SK-N-DZ (cell line): Measurements from ENCODE around the gene CEP112.
A peak's percentile ranks its signal among the peaks of the same experiment; 100 is the strongest.
"Not testable (repeated sequence)": the region's sequence is repeated elsewhere in the genome, so short reads cannot be mapped to it uniquely, and the experiment has no call there.

Experiments
- DNase-seq: peaks from one replicate; pipeline ENCODE4 v3.0.0-alpha.2; 2015; ENCODE audit warnings: low spot score

Gene CEP112

DNA sequence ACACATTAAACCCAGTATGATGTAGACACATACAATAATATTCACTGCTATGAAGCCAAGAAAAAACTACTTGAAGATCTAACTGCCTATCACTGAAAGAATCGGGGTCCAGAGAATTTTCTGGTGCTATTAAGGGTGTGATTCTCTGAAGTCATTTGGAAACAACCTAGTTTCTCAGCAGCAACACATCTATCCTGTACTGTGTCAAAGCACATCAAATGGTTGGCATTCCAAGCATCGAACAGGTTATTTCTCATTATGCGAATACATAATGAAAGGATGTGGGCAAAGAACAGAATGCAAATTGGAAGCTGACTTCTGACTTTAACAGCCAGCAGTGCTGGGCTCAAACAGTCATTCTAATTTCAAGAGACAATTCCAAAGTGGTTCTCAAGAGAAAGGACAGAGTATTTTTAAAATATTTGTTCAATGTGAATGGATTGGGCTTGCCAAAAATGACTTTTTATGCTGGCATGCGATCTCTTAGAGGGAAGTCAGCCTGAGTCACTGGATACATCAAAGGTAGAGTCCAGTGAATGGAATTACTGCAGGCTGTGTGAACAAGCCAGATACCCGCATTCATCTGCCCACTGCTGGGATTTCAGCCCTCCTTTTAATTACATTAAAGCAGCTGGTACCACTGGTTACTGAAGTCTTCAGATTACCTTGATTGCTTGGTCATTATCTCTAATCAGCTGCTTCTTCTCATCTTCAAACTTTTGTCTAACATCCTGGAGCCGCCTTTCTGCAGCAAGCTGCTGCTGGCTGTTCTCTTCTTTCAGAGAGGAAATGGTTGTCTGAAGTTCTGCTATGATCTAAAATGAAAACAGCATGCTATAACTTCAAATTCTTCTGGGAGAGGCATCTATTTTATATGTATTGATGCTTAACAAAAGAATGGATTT, 449.3 kb downstream of the CEP112 start:
- peak; percentile 16 for DNase-seq

- no peak for DNase-seq
Observed at GRCh38 chr17:65741710-65742109, 450.2 kb downstream of the CEP112 start.

- no peak for DNase-seq
Observed at GRCh38 chr17:65739034-65739433, 452.9 kb downstream of the CEP112 start.

DNA sequence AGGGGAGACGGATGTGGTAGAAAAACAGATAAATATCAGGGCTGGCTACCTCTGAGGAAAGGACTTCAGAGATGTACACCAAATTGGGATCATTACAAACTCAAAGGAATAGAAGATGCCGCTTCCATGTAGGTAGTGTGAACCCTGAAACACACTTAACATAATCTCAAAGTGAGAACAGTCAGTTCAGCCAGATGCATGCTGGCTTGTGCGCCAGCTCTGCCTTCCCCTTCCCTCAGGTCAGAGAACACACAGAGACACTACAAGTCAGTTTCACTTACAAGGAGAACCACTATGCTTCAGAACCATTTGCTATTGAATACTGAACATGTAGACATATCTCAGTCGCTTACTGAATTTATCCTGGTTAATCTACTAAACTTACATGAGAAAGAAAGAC, 454.5 kb downstream of the CEP112 start:
- no peak for DNase-seq

DNA sequence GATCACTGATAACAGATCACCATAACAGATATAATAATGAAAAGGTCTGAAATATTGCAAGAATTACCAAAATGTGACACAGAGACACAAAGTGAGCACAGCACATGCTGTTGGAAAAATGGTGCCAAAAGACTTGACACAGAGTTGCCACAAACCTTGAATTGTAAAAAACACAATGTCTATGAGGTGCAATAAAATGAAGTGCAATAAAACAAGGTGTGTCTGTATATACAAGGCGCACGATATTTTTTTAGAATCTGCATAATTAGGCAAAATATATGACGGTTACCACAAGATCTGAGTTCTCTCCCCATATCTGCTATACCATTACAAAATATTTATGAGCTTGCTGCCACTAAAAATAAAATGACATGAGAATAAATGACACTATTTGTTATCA, 458.6 kb downstream of the CEP112 start:
- DNase-seq: no peak

- DNase-seq: not testable (repeated sequence)
Observed at GRCh38 chr17:65732667-65733066, 459.3 kb downstream of the CEP112 start.

GRCh38 chr17:65730711-65731169, 461.2 kb downstream of the CEP112 start:
- no peak for DNase-seq

DNA sequence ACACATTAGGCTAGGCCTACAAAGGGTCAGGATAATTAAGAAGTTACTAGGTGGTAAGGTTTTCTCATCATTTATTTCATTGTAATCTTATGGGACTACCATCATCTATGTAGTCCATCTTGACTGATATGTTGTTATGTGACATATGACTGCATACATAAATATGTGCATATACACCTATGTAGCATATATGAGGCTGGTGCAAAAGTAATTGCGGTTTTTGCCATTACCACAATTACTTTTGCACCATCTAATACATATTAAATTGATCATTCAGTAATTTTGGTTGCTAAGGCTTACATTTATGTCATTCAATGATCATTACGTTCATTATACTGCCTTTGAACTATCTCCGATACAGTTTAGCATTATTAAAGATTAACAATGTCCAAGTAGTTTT, 462.7 kb downstream of the CEP112 start:
- DNase-seq: no peak

- DNase-seq: no peak
Observed at GRCh38 chr17:65727832-65728231, 464.1 kb downstream of the CEP112 start.

DNA sequence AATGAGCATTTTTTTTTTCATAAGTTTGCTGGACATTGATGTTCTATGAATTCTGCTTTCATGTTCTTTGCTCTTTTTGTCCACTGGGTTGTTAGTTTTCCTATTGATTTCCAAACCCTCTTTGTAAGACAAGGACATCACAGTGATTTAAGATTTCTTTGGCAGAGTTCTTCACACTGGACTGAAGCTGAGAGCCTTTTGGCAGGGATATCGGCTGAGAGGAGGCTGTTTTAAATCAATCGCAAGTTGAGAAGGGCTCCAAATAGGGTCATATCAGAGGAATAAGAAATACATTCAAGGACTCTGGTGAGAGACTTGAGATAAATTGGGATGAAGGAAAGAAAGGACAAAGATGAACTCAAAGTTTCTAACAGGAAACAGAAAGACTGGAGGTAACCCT, 464.7 kb downstream of the CEP112 start:
- no peak for DNase-seq

DNA sequence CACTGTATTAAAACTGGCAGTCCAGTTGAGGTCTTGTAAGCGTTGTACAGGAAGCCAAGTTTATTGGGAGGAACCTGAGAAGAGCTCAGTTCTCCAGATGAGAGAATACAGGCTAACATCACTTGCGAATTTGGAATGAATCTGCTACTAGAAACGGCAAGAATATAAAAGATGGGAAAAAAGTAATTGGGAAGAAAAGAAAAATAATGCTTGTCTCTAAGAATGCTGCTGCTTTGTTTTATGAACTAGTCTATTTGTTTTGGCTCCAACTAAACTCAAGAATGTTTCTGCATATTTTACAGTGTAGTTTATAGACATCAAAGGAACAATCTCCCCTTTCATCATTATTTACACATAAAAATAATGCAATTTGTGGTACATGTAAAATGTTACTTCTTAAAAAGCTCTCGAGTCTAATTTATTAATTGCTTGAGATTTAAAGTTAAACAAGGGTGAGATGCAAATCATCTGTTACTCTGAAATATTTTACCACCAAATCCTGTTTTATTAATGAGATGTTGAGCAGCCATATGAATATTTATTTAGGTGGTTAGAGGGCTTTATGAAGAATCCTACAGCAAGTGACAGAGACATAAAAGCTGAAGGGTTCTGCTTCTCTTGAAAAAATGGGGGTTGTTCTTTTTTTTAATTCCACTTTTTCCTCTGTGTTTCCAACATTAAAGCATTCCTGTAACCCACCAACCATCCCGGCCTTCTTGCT, 468.3 kb downstream of the CEP112 start:
- no peak for DNase-seq

- no peak for DNase-seq
Observed at GRCh38 chr17:65718601-65719000, 473.3 kb downstream of the CEP112 start.

- no peak for DNase-seq
Observed at GRCh38 chr17:65712383-65713267, 479.3 kb downstream of the CEP112 start.

DNA sequence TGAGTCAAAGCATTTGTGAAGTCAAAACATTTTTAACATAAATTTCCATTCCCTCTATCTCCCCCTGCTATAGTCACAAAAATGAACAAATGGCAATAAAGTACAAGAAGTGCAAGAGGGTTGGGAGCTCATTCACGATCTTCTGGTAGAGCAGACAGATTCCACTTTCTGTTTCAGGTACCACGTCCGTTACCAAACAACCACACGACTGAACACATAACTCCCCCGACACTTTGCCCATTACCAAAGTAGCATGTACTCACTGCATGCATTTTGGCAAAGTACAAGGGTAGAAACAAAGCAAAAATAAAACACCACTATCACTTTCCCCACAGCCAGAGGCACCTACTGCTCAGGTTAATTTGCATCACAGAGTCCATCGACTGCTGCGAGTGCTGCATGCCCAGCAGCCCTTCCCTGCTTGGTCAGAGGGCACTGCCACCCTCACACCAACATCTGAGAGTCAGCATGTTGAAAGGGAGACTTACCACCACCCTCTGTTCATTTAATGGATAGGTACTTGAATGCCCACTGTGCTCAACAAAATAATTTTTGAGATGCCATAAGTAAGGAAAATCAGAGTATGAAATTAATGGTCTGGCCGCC, 480.2 kb downstream of the CEP112 start:
- no peak for DNase-seq

DNA sequence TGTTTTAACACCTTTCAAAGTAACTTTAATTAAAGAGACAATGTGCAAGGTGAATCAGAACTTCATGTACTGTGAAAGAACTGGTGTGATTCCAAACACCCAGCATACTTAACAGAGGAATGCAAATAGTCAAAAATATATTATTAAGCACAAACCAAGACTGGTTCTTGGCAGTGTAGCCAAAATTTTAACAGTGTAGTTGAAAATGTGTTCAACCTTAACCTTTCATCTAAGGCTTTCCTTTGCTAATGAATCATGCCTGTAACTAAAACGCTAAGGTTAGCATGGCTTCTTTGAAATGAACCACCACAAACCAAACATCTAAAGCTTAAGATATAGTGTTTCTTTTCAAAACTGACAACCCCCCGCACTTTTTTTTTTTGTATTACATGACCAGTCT, 484.2 kb downstream of the CEP112 start:
- no peak for DNase-seq

- DNase-seq: no peak
Observed at GRCh38 chr17:65704731-65705130, 487.2 kb downstream of the CEP112 start.

DNA sequence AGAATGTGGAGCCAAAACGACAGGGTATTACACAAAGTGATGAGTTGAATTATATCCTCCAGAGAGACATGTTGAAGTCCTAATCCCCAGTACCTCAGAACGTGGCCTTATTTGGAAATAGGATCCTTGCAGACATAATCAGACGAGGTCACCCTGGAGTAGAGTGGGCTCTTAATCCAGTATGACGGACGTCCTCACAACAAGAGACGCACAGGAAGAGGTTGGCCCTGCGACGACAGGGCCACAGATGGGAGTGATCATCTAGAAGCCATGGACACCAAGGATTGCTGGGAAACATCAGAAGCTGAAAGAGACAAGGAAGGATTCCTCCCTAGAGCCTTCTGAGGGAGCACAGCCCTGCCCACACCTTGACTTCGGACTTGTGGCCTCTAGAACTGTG, 488.0 kb downstream of the CEP112 start:
- no peak for DNase-seq

- no peak for DNase-seq
Observed at GRCh38 chr17:65699459-65699858, 492.5 kb downstream of the CEP112 start.

- DNase-seq: no peak
Observed at GRCh38 chr17:65698381-65699061, 493.4 kb downstream of the CEP112 start.

DNA sequence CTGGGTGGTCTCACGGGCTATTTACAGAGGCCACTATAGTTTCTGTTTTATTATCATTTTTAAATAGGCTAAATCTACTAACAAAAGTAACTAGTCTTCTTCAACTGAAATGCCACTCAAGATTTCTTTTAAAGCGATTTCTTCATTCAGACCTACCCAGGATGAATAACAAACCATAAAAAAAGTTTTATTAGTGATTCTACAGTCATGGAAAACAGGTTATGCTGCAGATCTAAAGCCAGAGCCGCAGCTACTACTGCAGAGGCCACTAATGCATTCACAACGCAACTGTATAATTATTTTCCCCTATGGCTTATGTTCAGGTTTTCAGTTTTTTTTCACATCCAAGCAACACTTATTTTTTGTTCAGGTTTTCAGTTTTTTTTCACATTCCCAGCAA, 494.3 kb downstream of the CEP112 start:
- DNase-seq: no peak
